ENCODE measurements around the gene IL6ST. TPM values are rescaled to one million over a fixed set of nuclear protein-coding genes. Genes with fewer than 3 reads are reported as not detected.

IL6ST gene
- total and polyA plus RNA-seq, 10 of the 15 experiments (the other 5 are each of a cell fraction or from before 2014, with no cell fraction given) = 1.5 to 139 (median 13.0) TPM

DNA sequence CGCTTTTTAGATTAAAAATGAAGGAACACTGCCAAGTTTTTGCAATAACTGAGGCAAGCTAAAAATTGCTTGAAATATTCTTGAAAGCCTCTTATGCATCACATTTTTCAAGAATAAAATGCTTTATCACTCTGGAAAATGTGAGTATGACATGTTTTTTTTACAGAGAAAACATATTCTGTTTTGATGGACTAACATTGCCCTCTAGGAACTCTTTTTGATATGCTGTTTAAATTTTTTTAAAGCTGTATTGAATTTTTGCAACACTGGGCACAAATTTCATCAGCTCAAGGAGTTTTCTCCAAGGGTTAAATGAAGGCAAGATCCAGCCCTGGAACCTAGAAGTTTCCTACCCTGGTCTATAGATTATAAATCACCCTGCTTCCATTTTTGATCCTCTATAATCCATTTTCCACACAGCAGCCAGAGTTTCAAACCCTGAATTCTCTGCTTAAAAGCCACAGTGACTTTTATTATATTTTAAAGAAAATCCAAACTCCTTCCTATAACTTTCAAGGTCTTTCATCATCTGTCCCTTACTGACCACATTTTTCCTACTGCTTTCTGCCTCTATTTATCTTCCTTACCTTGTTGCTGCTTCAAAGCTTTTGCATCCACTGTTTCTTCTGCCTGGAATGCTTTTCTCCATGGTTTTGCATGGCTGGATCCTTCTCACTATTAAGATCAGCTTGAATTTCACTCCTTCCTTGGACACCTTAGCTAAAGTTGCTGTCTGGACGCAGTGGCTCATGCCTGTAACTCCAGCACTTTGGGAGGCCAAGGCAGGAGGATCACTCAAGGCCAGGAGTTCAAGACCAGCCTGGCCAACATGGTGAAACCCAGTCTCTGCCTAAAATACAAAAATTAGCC, 82.7 kb downstream of the IL6ST start:
- Histone ChIP-seq H3K4me3 (no peak overlapping the region), H4K20me1 (ENCODE audit: control insufficient read depth, insufficient read depth) (no peaks in the 10 kb centered on the region), H2AFZ (ENCODE audit: control insufficient read depth, low read depth, low read length) (no peak overlapping the region), H3K4me1 (ENCODE audit: control insufficient read depth, insufficient read depth, low read length) (no peaks in the 10 kb centered on the region), H3K9ac (ENCODE audit: control insufficient read depth, insufficient read depth, low read length) (no peak overlapping the region), H3K79me2 (ENCODE audit: control insufficient read depth, insufficient read depth, low read length) (no peaks in the 10 kb centered on the region), H3K27ac (ENCODE audit: control insufficient read depth, insufficient read depth) (no peak overlapping the region), H3K9me3 (replicated peaks; ENCODE audit: control insufficient read depth, insufficient read depth, low read length) (no peaks in the 10 kb centered on the region), H3K4me2 (ENCODE audit: control insufficient read depth, insufficient read depth) (no peak overlapping the region), H3K27me3 (replicated peaks in 1 of 2; ENCODE audit: control insufficient read depth in 2 of 2, insufficient read depth in 2 of 2, low read length in 1 of 2) (0 out of 4 replicates have a peak, but pooled peaks cover 0 to 2% of the 10 kb centered on the region in 2 experiments), H3K36me3 (ENCODE audit: control insufficient read depth in 2 of 2, insufficient read depth in 2 of 2, low read length in 1 of 2) (no peaks in the 10 kb centered on the region)
- 49% methylated on average over 2 of the region's 2 CpGs for WGBS (ENCODE audit: insufficient coverage, insufficient replicate concordance, low lambda C conversion rate, missing lambda C conversion rate)
- intact Hi-C loops (cut with micrococcal nuclease; ENCODE audit: unreplicated experiment) = loop anchor here (5.0 kb wide), 1 partner anchor 200 kb away; the partner anchor contains the start of gene SLC38A9
- POLR2A ChIA-PET = interaction anchor here (0.9 to 2.2 kb wide), 3 partner anchors 9 to 12 kb away, joined by 3 to 6 read pairs (median 4); no protein-coding TSS in a partner anchor
- no peak for DNase-seq (ENCODE audit: low read depth, low spot score)
- SMC1A ChIA-PET (ENCODE audit: uncharacterized antibody, unreplicated experiment) = interaction anchor here (0.7 to 5.3 kb wide), 8 partner anchors 8 to 84 kb away, joined by 3 to 41 read pairs (median 4); no protein-coding TSS in a partner anchor
- ATAC-seq = no peak
- BruUV-seq (replicated peaks) = no TSS peak
- CTCF ChIA-PET = interaction anchor here (1.1 to 3.4 kb wide), 5 partner anchors 11 to 926 kb away, joined by 3 to 18 read pairs (median 3); no protein-coding TSS in a partner anchor
- in situ Hi-C loops (cut with MboI) = no loop called here
- FAIRE-seq = no peak
- RAD21 ChIA-PET (ENCODE audit: unreplicated experiment) = interaction anchor here (1.0 to 3.0 kb wide), 6 partner anchors 10 to 148 kb away, joined by 3 to 24 read pairs (median 5); no protein-coding TSS in a partner anchor
- TF ChIP-seq, protein P1, sequence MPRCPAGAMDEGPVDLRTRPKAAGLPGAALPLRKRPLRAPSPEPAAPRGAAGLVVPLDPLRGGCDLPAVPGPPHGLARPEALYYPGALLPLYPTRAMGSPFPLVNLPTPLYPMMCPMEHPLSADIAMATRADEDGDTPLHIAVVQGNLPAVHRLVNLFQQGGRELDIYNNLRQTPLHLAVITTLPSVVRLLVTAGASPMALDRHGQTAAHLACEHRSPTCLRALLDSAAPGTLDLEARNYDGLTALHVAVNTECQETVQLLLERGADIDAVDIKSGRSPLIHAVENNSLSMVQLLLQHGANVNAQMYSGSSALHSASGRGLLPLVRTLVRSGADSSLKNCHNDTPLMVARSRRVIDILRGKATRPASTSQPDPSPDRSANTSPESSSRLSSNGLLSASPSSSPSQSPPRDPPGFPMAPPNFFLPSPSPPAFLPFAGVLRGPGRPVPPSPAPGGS (IDR thresholded peaks at IDR 0.05; ENCODE audit: borderline replicate concordance, insufficient read depth, low read depth, low read length, poor library complexity, severe bottlenecking) = no peak
- TF ChIP-seq, protein P2, sequence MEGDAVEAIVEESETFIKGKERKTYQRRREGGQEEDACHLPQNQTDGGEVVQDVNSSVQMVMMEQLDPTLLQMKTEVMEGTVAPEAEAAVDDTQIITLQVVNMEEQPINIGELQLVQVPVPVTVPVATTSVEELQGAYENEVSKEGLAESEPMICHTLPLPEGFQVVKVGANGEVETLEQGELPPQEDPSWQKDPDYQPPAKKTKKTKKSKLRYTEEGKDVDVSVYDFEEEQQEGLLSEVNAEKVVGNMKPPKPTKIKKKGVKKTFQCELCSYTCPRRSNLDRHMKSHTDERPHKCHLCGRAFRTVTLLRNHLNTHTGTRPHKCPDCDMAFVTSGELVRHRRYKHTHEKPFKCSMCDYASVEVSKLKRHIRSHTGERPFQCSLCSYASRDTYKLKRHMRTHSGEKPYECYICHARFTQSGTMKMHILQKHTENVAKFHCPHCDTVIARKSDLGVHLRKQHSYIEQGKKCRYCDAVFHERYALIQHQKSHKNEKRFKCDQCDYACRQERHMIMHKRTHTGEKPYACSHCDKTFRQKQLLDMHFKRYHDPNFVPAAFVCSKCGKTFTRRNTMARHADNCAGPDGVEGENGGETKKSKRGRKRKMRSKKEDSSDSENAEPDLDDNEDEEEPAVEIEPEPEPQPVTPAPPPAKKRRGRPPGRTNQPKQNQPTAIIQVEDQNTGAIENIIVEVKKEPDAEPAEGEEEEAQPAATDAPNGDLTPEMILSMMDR (IDR thresholded peaks at IDR 0.05 in 2 of 3, conservative IDR thresholded peaks at IDR 0.05 in 1 of 3; ENCODE audit: control insufficient read depth in 2 of 3, extremely low read depth in 1 of 3, insufficient read depth in 1 of 3, low read depth in 3 of 3, low read length in 3 of 3) = 0 out of 6 replicates have a peak, but pooled peaks of 1 of the 3 experiments have one; percentile 0
- TF ChIP-seq MYC (IDR thresholded peaks at IDR 0.05; ENCODE audit: insufficient read depth, insufficient read length, insufficient replicate concordance, low read length, severe bottlenecking) = no peak
- no peak for TF ChIP-seq CHD1 (IDR thresholded peaks at IDR 0.05; ENCODE audit: low read depth, low read length)
- TF ChIP-seq GATAD2B (conservative IDR thresholded peaks at IDR 0.05; ENCODE audit: low read depth) = no peak
- TF ChIP-seq, protein P3, sequence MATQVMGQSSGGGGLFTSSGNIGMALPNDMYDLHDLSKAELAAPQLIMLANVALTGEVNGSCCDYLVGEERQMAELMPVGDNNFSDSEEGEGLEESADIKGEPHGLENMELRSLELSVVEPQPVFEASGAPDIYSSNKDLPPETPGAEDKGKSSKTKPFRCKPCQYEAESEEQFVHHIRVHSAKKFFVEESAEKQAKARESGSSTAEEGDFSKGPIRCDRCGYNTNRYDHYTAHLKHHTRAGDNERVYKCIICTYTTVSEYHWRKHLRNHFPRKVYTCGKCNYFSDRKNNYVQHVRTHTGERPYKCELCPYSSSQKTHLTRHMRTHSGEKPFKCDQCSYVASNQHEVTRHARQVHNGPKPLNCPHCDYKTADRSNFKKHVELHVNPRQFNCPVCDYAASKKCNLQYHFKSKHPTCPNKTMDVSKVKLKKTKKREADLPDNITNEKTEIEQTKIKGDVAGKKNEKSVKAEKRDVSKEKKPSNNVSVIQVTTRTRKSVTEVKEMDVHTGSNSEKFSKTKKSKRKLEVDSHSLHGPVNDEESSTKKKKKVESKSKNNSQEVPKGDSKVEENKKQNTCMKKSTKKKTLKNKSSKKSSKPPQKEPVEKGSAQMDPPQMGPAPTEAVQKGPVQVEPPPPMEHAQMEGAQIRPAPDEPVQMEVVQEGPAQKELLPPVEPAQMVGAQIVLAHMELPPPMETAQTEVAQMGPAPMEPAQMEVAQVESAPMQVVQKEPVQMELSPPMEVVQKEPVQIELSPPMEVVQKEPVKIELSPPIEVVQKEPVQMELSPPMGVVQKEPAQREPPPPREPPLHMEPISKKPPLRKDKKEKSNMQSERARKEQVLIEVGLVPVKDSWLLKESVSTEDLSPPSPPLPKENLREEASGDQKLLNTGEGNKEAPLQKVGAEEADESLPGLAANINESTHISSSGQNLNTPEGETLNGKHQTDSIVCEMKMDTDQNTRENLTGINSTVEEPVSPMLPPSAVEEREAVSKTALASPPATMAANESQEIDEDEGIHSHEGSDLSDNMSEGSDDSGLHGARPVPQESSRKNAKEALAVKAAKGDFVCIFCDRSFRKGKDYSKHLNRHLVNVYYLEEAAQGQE (IDR thresholded peaks at IDR 0.05; ENCODE audit: low read depth, low read length) = no peak
